ENCODE results near the gene RSKR. TPM values are rescaled to one million over a fixed set of nuclear protein-coding genes. Genes with fewer than 3 reads are reported as not detected.

Gene RSKR
- total RNA-seq, 1 experiment from 2014 or later: 18.9 TPM

DNA sequence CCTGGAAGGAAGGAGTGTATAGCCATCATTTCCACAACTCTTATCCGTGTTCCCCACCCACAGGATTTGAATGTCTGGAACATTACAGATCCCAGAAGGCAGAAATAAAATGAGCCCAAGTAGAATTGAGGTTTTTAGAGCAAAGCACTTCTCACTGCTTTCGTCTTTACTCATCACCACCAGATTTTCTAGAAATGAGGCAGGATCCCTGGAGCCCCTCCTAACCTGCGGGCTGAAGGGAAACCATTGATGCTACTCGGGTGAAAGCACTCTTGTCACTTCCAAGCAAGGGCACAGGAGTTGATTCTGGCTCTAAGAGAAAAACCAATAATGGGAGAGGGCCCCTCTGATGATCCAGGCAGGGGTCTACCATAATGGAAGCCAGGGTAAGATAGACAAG is 34.5 kb downstream of the RSKR start:
- intact Hi-C loops (cut with micrococcal nuclease): no loop called here

More for the DNA sequence above, 34.5 kb downstream of the RSKR start:
- no peaks in the 10 kb centered on the region for H3K9me2 ChIP-seq (ENCODE audit: insufficient read depth)
- no peak overlapping the region for H3K27ac ChIP-seq (ENCODE audit: low read depth, low read length)
- no peak overlapping the region for H2AFZ ChIP-seq (ENCODE audit: low read depth, low read length, poor library complexity, severe bottlenecking)
- H3K4me2 ChIP-seq (ENCODE audit: low read length): no peak overlapping the region
- H3K9ac ChIP-seq (ENCODE audit: low read length): no peak overlapping the region
- ChIA-PET RAD21 (ENCODE audit: low non-redundant PET in 1 of 2, low total read pairs in 2 of 2, uncharacterized antibody in 2 of 2, unreplicated experiment in 2 of 2) (no interaction called here), CTCF (no interaction called here), POLR2A (interaction anchor here (1.0 kb wide), 1 partner anchor 26 kb away, joined by 3 read pairs; no protein-coding TSS in a partner anchor)
- ATAC-seq: no peak
- H3K79me2 ChIP-seq (ENCODE audit: insufficient read depth, low read length): no peaks in the 10 kb centered on the region
- no TSS peak for BruUV-seq (replicated peaks)
- no peaks in the 10 kb centered on the region for H3K9me3 ChIP-seq (ENCODE audit: control insufficient read depth in 1 of 2, insufficient read depth in 1 of 2, low read depth in 1 of 2, low read length in 2 of 2)
- H3K4me1 ChIP-seq (ENCODE audit: control insufficient read depth in 1 of 2, insufficient read depth in 2 of 2, low read length in 2 of 2): peaks cover 6 to 9% of the 10 kb centered on the region in 2 experiments; a peak in 3 of 4 replicates
- no peaks in the 10 kb centered on the region for H3K27me3 ChIP-seq (ENCODE audit: insufficient read depth, low read length)
- H3K4me3 ChIP-seq (replicated peaks in 1 of 2; ENCODE audit: low read depth in 1 of 2, low read length in 2 of 2): no peak overlapping the region
- no peaks in the 10 kb centered on the region for H4K20me1 ChIP-seq (ENCODE audit: insufficient read depth)
- H3K36me3 ChIP-seq (ENCODE audit: control insufficient read depth in 1 of 2, insufficient read depth in 2 of 2, low read length in 2 of 2): peaks cover 40 to 52% of the 10 kb centered on the region in 2 experiments
- TF ChIP-seq EZH2phosphoT487 (IDR thresholded peaks at IDR 0.05; ENCODE audit: borderline replicate concordance): no peak
- TF ChIP-seq EZH2 (IDR thresholded peaks at IDR 0.05): no peak
- TF ChIP-seq EGR1 (IDR thresholded peaks at IDR 0.05; ENCODE audit: low read depth): no peak
- TF ChIP-seq ZNF274 (IDR thresholded peaks at IDR 0.05; ENCODE audit: low read depth, low read length): no peak
- TF ChIP-seq, protein P1, sequence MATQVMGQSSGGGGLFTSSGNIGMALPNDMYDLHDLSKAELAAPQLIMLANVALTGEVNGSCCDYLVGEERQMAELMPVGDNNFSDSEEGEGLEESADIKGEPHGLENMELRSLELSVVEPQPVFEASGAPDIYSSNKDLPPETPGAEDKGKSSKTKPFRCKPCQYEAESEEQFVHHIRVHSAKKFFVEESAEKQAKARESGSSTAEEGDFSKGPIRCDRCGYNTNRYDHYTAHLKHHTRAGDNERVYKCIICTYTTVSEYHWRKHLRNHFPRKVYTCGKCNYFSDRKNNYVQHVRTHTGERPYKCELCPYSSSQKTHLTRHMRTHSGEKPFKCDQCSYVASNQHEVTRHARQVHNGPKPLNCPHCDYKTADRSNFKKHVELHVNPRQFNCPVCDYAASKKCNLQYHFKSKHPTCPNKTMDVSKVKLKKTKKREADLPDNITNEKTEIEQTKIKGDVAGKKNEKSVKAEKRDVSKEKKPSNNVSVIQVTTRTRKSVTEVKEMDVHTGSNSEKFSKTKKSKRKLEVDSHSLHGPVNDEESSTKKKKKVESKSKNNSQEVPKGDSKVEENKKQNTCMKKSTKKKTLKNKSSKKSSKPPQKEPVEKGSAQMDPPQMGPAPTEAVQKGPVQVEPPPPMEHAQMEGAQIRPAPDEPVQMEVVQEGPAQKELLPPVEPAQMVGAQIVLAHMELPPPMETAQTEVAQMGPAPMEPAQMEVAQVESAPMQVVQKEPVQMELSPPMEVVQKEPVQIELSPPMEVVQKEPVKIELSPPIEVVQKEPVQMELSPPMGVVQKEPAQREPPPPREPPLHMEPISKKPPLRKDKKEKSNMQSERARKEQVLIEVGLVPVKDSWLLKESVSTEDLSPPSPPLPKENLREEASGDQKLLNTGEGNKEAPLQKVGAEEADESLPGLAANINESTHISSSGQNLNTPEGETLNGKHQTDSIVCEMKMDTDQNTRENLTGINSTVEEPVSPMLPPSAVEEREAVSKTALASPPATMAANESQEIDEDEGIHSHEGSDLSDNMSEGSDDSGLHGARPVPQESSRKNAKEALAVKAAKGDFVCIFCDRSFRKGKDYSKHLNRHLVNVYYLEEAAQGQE (IDR thresholded peaks at IDR 0.05; ENCODE audit: low read depth): no peak
- no peak for TF ChIP-seq ELF1 (IDR thresholded peaks at IDR 0.05; ENCODE audit: borderline replicate concordance, low read depth)
- no peak for TF ChIP-seq ZFX (IDR thresholded peaks at IDR 0.05)
- no peak for TF ChIP-seq POLR2AphosphoS5 (IDR thresholded peaks at IDR 0.05; ENCODE audit: low read depth, low read length)
- TF ChIP-seq, protein P2, sequence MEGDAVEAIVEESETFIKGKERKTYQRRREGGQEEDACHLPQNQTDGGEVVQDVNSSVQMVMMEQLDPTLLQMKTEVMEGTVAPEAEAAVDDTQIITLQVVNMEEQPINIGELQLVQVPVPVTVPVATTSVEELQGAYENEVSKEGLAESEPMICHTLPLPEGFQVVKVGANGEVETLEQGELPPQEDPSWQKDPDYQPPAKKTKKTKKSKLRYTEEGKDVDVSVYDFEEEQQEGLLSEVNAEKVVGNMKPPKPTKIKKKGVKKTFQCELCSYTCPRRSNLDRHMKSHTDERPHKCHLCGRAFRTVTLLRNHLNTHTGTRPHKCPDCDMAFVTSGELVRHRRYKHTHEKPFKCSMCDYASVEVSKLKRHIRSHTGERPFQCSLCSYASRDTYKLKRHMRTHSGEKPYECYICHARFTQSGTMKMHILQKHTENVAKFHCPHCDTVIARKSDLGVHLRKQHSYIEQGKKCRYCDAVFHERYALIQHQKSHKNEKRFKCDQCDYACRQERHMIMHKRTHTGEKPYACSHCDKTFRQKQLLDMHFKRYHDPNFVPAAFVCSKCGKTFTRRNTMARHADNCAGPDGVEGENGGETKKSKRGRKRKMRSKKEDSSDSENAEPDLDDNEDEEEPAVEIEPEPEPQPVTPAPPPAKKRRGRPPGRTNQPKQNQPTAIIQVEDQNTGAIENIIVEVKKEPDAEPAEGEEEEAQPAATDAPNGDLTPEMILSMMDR (IDR thresholded peaks at IDR 0.05 in 2 of 3, conservative IDR thresholded peaks at IDR 0.05 in 1 of 3; ENCODE audit: borderline replicate concordance in 1 of 3, insufficient read depth in 1 of 3, low read depth in 2 of 3, low read length in 2 of 3): no peak
- TF ChIP-seq CBX3 (IDR thresholded peaks at IDR 0.05; ENCODE audit: low read depth): no peak
- no peak for TF ChIP-seq SP1 (IDR thresholded peaks at IDR 0.05; ENCODE audit: low read depth)
- no peak for TF ChIP-seq TCF7L2 (IDR thresholded peaks at IDR 0.05; ENCODE audit: borderline replicate concordance, extremely low read depth, insufficient read depth, insufficient read length)
- no peak for TF ChIP-seq FOSL1 (IDR thresholded peaks at IDR 0.05; ENCODE audit: low read depth)
- no peak for TF ChIP-seq SRF (IDR thresholded peaks at IDR 0.05; ENCODE audit: low read depth)
- TF ChIP-seq, protein P3, sequence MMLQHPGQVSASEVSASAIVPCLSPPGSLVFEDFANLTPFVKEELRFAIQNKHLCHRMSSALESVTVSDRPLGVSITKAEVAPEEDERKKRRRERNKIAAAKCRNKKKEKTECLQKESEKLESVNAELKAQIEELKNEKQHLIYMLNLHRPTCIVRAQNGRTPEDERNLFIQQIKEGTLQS (IDR thresholded peaks at IDR 0.05): no peak
- TF ChIP-seq POLR2A (IDR thresholded peaks at IDR 0.05; ENCODE audit: borderline replicate concordance, extremely low read depth, insufficient read depth, insufficient read length): no peak
- TF ChIP-seq, protein P4, sequence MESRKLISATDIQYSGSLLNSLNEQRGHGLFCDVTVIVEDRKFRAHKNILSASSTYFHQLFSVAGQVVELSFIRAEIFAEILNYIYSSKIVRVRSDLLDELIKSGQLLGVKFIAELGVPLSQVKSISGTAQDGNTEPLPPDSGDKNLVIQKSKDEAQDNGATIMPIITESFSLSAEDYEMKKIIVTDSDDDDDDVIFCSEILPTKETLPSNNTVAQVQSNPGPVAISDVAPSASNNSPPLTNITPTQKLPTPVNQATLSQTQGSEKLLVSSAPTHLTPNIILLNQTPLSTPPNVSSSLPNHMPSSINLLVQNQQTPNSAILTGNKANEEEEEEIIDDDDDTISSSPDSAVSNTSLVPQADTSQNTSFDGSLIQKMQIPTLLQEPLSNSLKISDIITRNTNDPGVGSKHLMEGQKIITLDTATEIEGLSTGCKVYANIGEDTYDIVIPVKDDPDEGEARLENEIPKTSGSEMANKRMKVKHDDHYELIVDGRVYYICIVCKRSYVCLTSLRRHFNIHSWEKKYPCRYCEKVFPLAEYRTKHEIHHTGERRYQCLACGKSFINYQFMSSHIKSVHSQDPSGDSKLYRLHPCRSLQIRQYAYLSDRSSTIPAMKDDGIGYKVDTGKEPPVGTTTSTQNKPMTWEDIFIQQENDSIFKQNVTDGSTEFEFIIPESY (IDR thresholded peaks at IDR 0.05; ENCODE audit: extremely low read depth, insufficient replicate concordance, low read length): no peak
- no peak for TF ChIP-seq RAD21 (IDR thresholded peaks at IDR 0.05; ENCODE audit: low read depth)
- no peak for TF ChIP-seq YY1 (IDR thresholded peaks at IDR 0.05; ENCODE audit: extremely low read depth, insufficient replicate concordance, low read depth, low read length)
- TF ChIP-seq SIN3A (IDR thresholded peaks at IDR 0.05; ENCODE audit: low read depth): no peak
- DNase-seq (ENCODE audit: low read depth, low spot score): no peak

Measured in HCT116 (cell line).